Endodermal cell (in vitro differentiated cells): ENCODE data around the gene SPAG6. TPM values are rescaled to one million over a fixed set of nuclear protein-coding genes. Genes with fewer than 3 reads are reported as not detected.

Source experiments
- DNase-seq: peaks from one replicate; pipeline ENCODE4 v3.0.0-alpha.2; 2017
- H3K27ac ChIP-seq: 2 replicates; pipeline ENCODE4 v1.5.1; 2013; ENCODE audit warnings: mild to moderate bottlenecking, low read depth, low read length, moderate library complexity
- H3K27me3 ChIP-seq: 2 replicates; pipeline ENCODE4 v1.6.1; 2013; ENCODE audit warnings: mild to moderate bottlenecking, low read length, moderate library complexity; ENCODE audit not compliant: insufficient read depth, control insufficient read depth, poor library complexity, severe bottlenecking
- H3K36me3 ChIP-seq: 2 replicates; pipeline ENCODE4 v1.7.0; 2013; ENCODE audit warnings: mild to moderate bottlenecking, low read length, moderate library complexity; ENCODE audit not compliant: control insufficient read depth, insufficient read depth
- H3K4me1 ChIP-seq: one replicate; pipeline ENCODE4 v1.7.0; 2013; ENCODE audit warnings: low read length; ENCODE audit not compliant: control insufficient read depth, insufficient read depth
- H3K4me3 ChIP-seq: 2 replicates; pipeline ENCODE4 v1.5.1; 2013; ENCODE audit warnings: mild to moderate bottlenecking, low read length, moderate library complexity
- H3K9ac ChIP-seq: 2 replicates; pipeline ENCODE4 v1.6.1; 2013; ENCODE audit warnings: mild to moderate bottlenecking, low read length, moderate library complexity; ENCODE audit not compliant: poor library complexity, severe bottlenecking; ENCODE audit errors: extremely low read depth
- H3K9me3 ChIP-seq: 2 replicates; pipeline ENCODE4 v1.6.1; 2013; ENCODE audit warnings: mild to moderate bottlenecking, low read length, moderate library complexity; ENCODE audit not compliant: control insufficient read depth
- H3K27ac Mint-ChIP-seq: 2 replicates; pipeline ENCODE4 v1.8.0; 2020; ENCODE audit warnings: mixed read lengths
- H3K27me3 Mint-ChIP-seq: 2 replicates; pipeline ENCODE4 v1.8.0; 2021; ENCODE audit warnings: mild to moderate bottlenecking, mixed read lengths; ENCODE audit not compliant: insufficient read depth
- H3K36me3 Mint-ChIP-seq: 2 replicates; pipeline ENCODE4 v1.8.0; 2020; ENCODE audit warnings: low read depth, mixed read lengths
- H3K4me1 Mint-ChIP-seq: 2 replicates; pipeline ENCODE4 v1.8.0; 2020; ENCODE audit warnings: mixed read lengths
- H3K4me3 Mint-ChIP-seq: 2 replicates; pipeline ENCODE4 v1.8.0; 2020; ENCODE audit warnings: mild to moderate bottlenecking, moderate library complexity, mixed read lengths
- H3K9me3 Mint-ChIP-seq: 2 replicates; pipeline ENCODE4 v1.8.0; 2020; ENCODE audit warnings: mild to moderate bottlenecking, mixed read lengths
- CTCF ChIP-seq: fragments of 200-600 bp; sonication (generic); conservative IDR thresholded peaks from 2 replicates; pipeline ENCODE4 v1.5.0; 2021; ENCODE audit warnings: antibody characterized with exemption, mild to moderate bottlenecking
- WGBS, 2 experiments: methylation state at CpG; one replicate each; pipeline versions ENCODE4 v1.1.5 to v1.1.7; 2013; ENCODE audit warnings: missing lambda C conversion rate in 2 of 2, mixed read lengths in 1 of 2; ENCODE audit not compliant: insufficient coverage in 1 of 2, insufficient read length in 1 of 2; 5-methylcytosine and 5-hydroxymethylcytosine counted together
- total RNA-seq, 2 donors: library from RNA; stranded (reverse); fragmentation: NEBNext Ultra II Directional in 1 of 2; extraction: Animal tissue kit (Norgen Biotek cat#: 25700) in 1 of 2; gene quantifications; 2 replicates in 1 of 2; 3 replicates in 1 of 2; pipeline ENCODE4 v1.2.1, GENCODE V29; 2021

SPAG6 gene
- total RNA-seq, 2 donors from 2014 or later: 1.1 to 2.1 TPM

GRCh38 chr10:22442063-22442462, 96.8 kb downstream of the SPAG6 start:
- peaks cover 57% of the 10 kb centered on the region for H3K27me3 ChIP-seq
- Mint-ChIP-seq H3K9me3 (no peaks in the 10 kb centered on the region), H3K4me1 (no peaks in the 10 kb centered on the region), H3K27ac (no peak overlapping the region), H3K4me3 (no peak overlapping the region), H3K36me3 (no peaks in the 10 kb centered on the region), H3K27me3 (peaks cover 78% of the 10 kb centered on the region)
- no peaks in the 10 kb centered on the region for H3K4me1 ChIP-seq
- no peak for TF ChIP-seq CTCF
- no peak overlapping the region for H3K27ac ChIP-seq
- no peaks in the 10 kb centered on the region for H3K9me3 ChIP-seq
- no peak overlapping the region for H3K4me3 ChIP-seq
- H3K9ac ChIP-seq: no peak overlapping the region
- H3K36me3 ChIP-seq: no peaks in the 10 kb centered on the region
- no peak for DNase-seq

GRCh38 chr10:22442468-22442867, 97.2 kb downstream of the SPAG6 start:
- TF ChIP-seq CTCF: no peak
- H3K9me3 Mint-ChIP-seq: no peaks in the 10 kb centered on the region
- Histone ChIP-seq H3K4me1 (no peaks in the 10 kb centered on the region), H3K9ac (no peak overlapping the region), H3K27me3 (peaks cover 53% of the 10 kb centered on the region), H3K27ac (no peak overlapping the region), H3K36me3 (no peaks in the 10 kb centered on the region), H3K9me3 (no peaks in the 10 kb centered on the region), H3K4me3 (no peak overlapping the region)
- H3K27ac Mint-ChIP-seq: no peak overlapping the region
- H3K4me1 Mint-ChIP-seq: no peaks in the 10 kb centered on the region
- no peak overlapping the region for H3K4me3 Mint-ChIP-seq
- peaks cover 74% of the 10 kb centered on the region for H3K27me3 Mint-ChIP-seq
- no peaks in the 10 kb centered on the region for H3K36me3 Mint-ChIP-seq
- WGBS, 2 experiments: 71 to 81% methylated on average over 1 of the region's 1 CpG
- DNase-seq: no peak

- Histone ChIP-seq H3K9ac (no peak overlapping the region), H3K4me1 (no peaks in the 10 kb centered on the region), H3K9me3 (no peaks in the 10 kb centered on the region), H3K36me3 (no peaks in the 10 kb centered on the region), H3K27ac (no peak overlapping the region), H3K27me3 (peaks cover 44% of the 10 kb centered on the region), H3K4me3 (no peak overlapping the region)
- H3K27me3 Mint-ChIP-seq: peaks cover 65% of the 10 kb centered on the region
- no peak overlapping the region for H3K27ac Mint-ChIP-seq
- no peaks in the 10 kb centered on the region for H3K4me1 Mint-ChIP-seq
- no peak for TF ChIP-seq CTCF
- H3K4me3 Mint-ChIP-seq: no peak overlapping the region
- H3K9me3 Mint-ChIP-seq: no peaks in the 10 kb centered on the region
- DNase-seq: no peak
- 83 to 88% methylated on average over 3 to 6 of the region's 6 CpGs for WGBS, 2 experiments
- no peaks in the 10 kb centered on the region for H3K36me3 Mint-ChIP-seq
Measured at GRCh38 chr10:22443175-22443901, 98.0 kb downstream of the SPAG6 start.
